OCI-LY1 (cell line): ENCODE results near the gene SYCP2L.

Experiments used
- EZH2 ChIP-seq: fragments of 200-600 bp; sonication (generic), shearing (Covaris generic); IDR thresholded peaks from 2 replicates; pipeline ENCODE4 v1.8.0; 2017; ENCODE audit warnings: borderline replicate concordance, mixed run types, mild to moderate bottlenecking, antibody characterized with exemption, low read length, moderate library complexity, mixed read lengths
- TF ChIP-seq, protein P1 (sequence below): fragments of 200-600 bp; sonication (generic), shearing (Covaris generic); IDR thresholded peaks from 2 replicates; pipeline ENCODE4 v1.5.1; 2017; ENCODE audit warnings: mild to moderate bottlenecking, antibody characterized with exemption, low read length, moderate library complexity, mixed read lengths

GRCh38 chr6:10977231-10977968, 90.5 kb downstream of the SYCP2L start:
- TF ChIP-seq EZH2: no peak
- TF ChIP-seq, protein P1, sequence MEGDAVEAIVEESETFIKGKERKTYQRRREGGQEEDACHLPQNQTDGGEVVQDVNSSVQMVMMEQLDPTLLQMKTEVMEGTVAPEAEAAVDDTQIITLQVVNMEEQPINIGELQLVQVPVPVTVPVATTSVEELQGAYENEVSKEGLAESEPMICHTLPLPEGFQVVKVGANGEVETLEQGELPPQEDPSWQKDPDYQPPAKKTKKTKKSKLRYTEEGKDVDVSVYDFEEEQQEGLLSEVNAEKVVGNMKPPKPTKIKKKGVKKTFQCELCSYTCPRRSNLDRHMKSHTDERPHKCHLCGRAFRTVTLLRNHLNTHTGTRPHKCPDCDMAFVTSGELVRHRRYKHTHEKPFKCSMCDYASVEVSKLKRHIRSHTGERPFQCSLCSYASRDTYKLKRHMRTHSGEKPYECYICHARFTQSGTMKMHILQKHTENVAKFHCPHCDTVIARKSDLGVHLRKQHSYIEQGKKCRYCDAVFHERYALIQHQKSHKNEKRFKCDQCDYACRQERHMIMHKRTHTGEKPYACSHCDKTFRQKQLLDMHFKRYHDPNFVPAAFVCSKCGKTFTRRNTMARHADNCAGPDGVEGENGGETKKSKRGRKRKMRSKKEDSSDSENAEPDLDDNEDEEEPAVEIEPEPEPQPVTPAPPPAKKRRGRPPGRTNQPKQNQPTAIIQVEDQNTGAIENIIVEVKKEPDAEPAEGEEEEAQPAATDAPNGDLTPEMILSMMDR: no peak
